ENCODE measurements around the gene IFI16.

The IFI16 gene

GRCh38 chr1:159009704-159010361, at the start of gene IFI16:
Gene IFI16 (plus strand): TSS chr1:159009907. CDS start chr1:159014681, 4,774 bp downstream.
- Mint-ChIP-seq H3K27me3 (no peaks in the 10 kb centered on the region), H3K4me3 (peak within 1 kb of the TSS; percentile 91), H3K27ac (peak within 1 kb of the TSS; percentile 76), H3K4me1 (peaks cover 68% of the 10 kb centered on the region), H3K9me3 (no peaks in the 10 kb centered on the region), H3K36me3 (peaks cover 41% of the 10 kb centered on the region)
- peak; percentile 75 for ATAC-seq

- no peak for ATAC-seq
- no peaks in the 10 kb centered on the region for H3K27me3 Mint-ChIP-seq
- no peaks in the 10 kb centered on the region for H3K4me1 Mint-ChIP-seq
- H3K36me3 Mint-ChIP-seq: peaks cover 18% of the 10 kb centered on the region
- H3K9me3 Mint-ChIP-seq: no peaks in the 10 kb centered on the region
- H3K27ac Mint-ChIP-seq: peak overlapping the region; percentile 28
- H3K4me3 Mint-ChIP-seq: no peak overlapping the region
These were observed 48.5 kb upstream of the IFI16 start for GRCh38 chr1:158961178-158961577.

GRCh38 chr1:158962983-158963382, 46.7 kb upstream of the IFI16 start:
- no peak overlapping the region for H3K27ac Mint-ChIP-seq
- no peaks in the 10 kb centered on the region for H3K27me3 Mint-ChIP-seq
- no peak for ATAC-seq

GRCh38 chr1:158969166-158969565, 40.5 kb upstream of the IFI16 start:
- Mint-ChIP-seq H3K9me3 (peaks cover 3% of the 10 kb centered on the region), H3K4me3 (no peak overlapping the region), H3K27ac (no peak overlapping the region), H3K27me3 (no peaks in the 10 kb centered on the region), H3K36me3 (peaks cover 4% of the 10 kb centered on the region), H3K4me1 (peaks cover 7% of the 10 kb centered on the region)
- ATAC-seq: no peak

More at GRCh38 chr1:158962983-158963382, 46.7 kb upstream of the IFI16 start:
- H3K36me3 Mint-ChIP-seq: peaks cover 18% of the 10 kb centered on the region
- H3K4me3 Mint-ChIP-seq: no peak overlapping the region
- H3K4me1 Mint-ChIP-seq: no peaks in the 10 kb centered on the region
- no peaks in the 10 kb centered on the region for H3K9me3 Mint-ChIP-seq

- peaks cover 7% of the 10 kb centered on the region for H3K4me1 Mint-ChIP-seq
- no peaks in the 10 kb centered on the region for H3K27me3 Mint-ChIP-seq
- no peak overlapping the region for H3K4me3 Mint-ChIP-seq
- H3K27ac Mint-ChIP-seq: no peak overlapping the region
- ATAC-seq: no peak
- H3K36me3 Mint-ChIP-seq: peaks cover 6% of the 10 kb centered on the region
- H3K9me3 Mint-ChIP-seq: peaks cover 3% of the 10 kb centered on the region
These were observed 39.9 kb upstream of the IFI16 start for GRCh38 chr1:158969855-158970254.

GRCh38 chr1:158972841-158973240, 36.9 kb upstream of the IFI16 start:
- no peak overlapping the region for H3K27ac Mint-ChIP-seq

GRCh38 chr1:158976219-158976618, 33.5 kb upstream of the IFI16 start:
- Mint-ChIP-seq H3K27ac (no peak overlapping the region), H3K4me3 (no peak overlapping the region), H3K27me3 (no peaks in the 10 kb centered on the region)

More at GRCh38 chr1:158972841-158973240, 36.9 kb upstream of the IFI16 start:
- H3K4me1 Mint-ChIP-seq: peaks cover 7% of the 10 kb centered on the region
- H3K36me3 Mint-ChIP-seq: peaks cover 6% of the 10 kb centered on the region
- H3K4me3 Mint-ChIP-seq: no peak overlapping the region
- H3K9me3 Mint-ChIP-seq: peaks cover 3% of the 10 kb centered on the region
- no peaks in the 10 kb centered on the region for H3K27me3 Mint-ChIP-seq
- ATAC-seq: no peak

GRCh38 chr1:158978730-158979129, 31.0 kb upstream of the IFI16 start:
- no peaks in the 10 kb centered on the region for H3K27me3 Mint-ChIP-seq
- no peak overlapping the region for H3K27ac Mint-ChIP-seq
- H3K36me3 Mint-ChIP-seq: peaks cover 25% of the 10 kb centered on the region
- H3K4me1 Mint-ChIP-seq: no peaks in the 10 kb centered on the region
- no peak for ATAC-seq
- H3K9me3 Mint-ChIP-seq: peaks cover 17% of the 10 kb centered on the region
- no peak overlapping the region for H3K4me3 Mint-ChIP-seq

More at GRCh38 chr1:158976219-158976618, 33.5 kb upstream of the IFI16 start:
- no peak for ATAC-seq
- Mint-ChIP-seq H3K36me3 (peaks cover 6% of the 10 kb centered on the region), H3K4me1 (no peaks in the 10 kb centered on the region), H3K9me3 (peaks cover 4% of the 10 kb centered on the region)

GRCh38 chr1:158979229-158979628, 30.5 kb upstream of the IFI16 start:
- no peak for ATAC-seq
- H3K4me1 Mint-ChIP-seq: no peaks in the 10 kb centered on the region
- H3K4me3 Mint-ChIP-seq: no peak overlapping the region
- H3K36me3 Mint-ChIP-seq: peaks cover 25% of the 10 kb centered on the region
- no peaks in the 10 kb centered on the region for H3K27me3 Mint-ChIP-seq
- H3K9me3 Mint-ChIP-seq: peaks cover 17% of the 10 kb centered on the region
- no peak overlapping the region for H3K27ac Mint-ChIP-seq

GRCh38 chr1:158983235-158983634, 26.5 kb upstream of the IFI16 start:
- ATAC-seq: no peak
- Mint-ChIP-seq H3K4me1 (no peaks in the 10 kb centered on the region), H3K9me3 (peaks cover 17% of the 10 kb centered on the region), H3K36me3 (peaks cover 45% of the 10 kb centered on the region), H3K4me3 (no peak overlapping the region), H3K27ac (no peak overlapping the region), H3K27me3 (no peaks in the 10 kb centered on the region)

- Mint-ChIP-seq H3K9me3 (peaks cover 17% of the 10 kb centered on the region), H3K27me3 (no peaks in the 10 kb centered on the region), H3K36me3 (peaks cover 50% of the 10 kb centered on the region), H3K4me3 (no peak overlapping the region), H3K27ac (no peak overlapping the region), H3K4me1 (no peaks in the 10 kb centered on the region)
- no peak for ATAC-seq
These were observed 25.3 kb upstream of the IFI16 start for GRCh38 chr1:158984386-158984785.

GRCh38 chr1:158989424-158989823, 20.3 kb upstream of the IFI16 start:
- no peaks in the 10 kb centered on the region for H3K4me1 Mint-ChIP-seq
- H3K36me3 Mint-ChIP-seq: peaks cover 48% of the 10 kb centered on the region
- H3K9me3 Mint-ChIP-seq: peaks cover 13% of the 10 kb centered on the region
- H3K27me3 Mint-ChIP-seq: no peaks in the 10 kb centered on the region
- no peak for ATAC-seq
- H3K4me3 Mint-ChIP-seq: no peak overlapping the region
- no peak overlapping the region for H3K27ac Mint-ChIP-seq

GRCh38 chr1:158992787-158993312, 16.9 kb upstream of the IFI16 start:
- no peak overlapping the region for H3K27ac Mint-ChIP-seq
- H3K27me3 Mint-ChIP-seq: no peaks in the 10 kb centered on the region
- H3K4me3 Mint-ChIP-seq: no peak overlapping the region
- H3K36me3 Mint-ChIP-seq: peaks cover 32% of the 10 kb centered on the region
- ATAC-seq: no peak
- peaks cover 17% of the 10 kb centered on the region for H3K4me1 Mint-ChIP-seq
- peaks cover 15% of the 10 kb centered on the region for H3K9me3 Mint-ChIP-seq

- H3K27ac Mint-ChIP-seq: no peak overlapping the region
- ATAC-seq: no peak
- peaks cover 9% of the 10 kb centered on the region for H3K9me3 Mint-ChIP-seq
- no peak overlapping the region for H3K4me3 Mint-ChIP-seq
- H3K27me3 Mint-ChIP-seq: no peaks in the 10 kb centered on the region
- H3K4me1 Mint-ChIP-seq: peaks cover 26% of the 10 kb centered on the region
- H3K36me3 Mint-ChIP-seq: peaks cover 9% of the 10 kb centered on the region
These were observed 12.7 kb upstream of the IFI16 start for GRCh38 chr1:158996998-158997397.

- H3K27me3 Mint-ChIP-seq: no peaks in the 10 kb centered on the region
- peaks cover 3% of the 10 kb centered on the region for H3K9me3 Mint-ChIP-seq
- peaks cover 26% of the 10 kb centered on the region for H3K4me1 Mint-ChIP-seq
- no peaks in the 10 kb centered on the region for H3K36me3 Mint-ChIP-seq
- ATAC-seq: no peak
- no peak overlapping the region for H3K4me3 Mint-ChIP-seq
- H3K27ac Mint-ChIP-seq: peak overlapping the region; percentile 10
These were observed 11.5 kb upstream of the IFI16 start for GRCh38 chr1:158998037-158998780.

- Mint-ChIP-seq H3K9me3 (peaks cover 3% of the 10 kb centered on the region), H3K27ac (peak overlapping the region; percentile 10), H3K27me3 (no peaks in the 10 kb centered on the region), H3K4me3 (peak overlapping the region; percentile 4), H3K4me1 (peaks cover 26% of the 10 kb centered on the region), H3K36me3 (no peaks in the 10 kb centered on the region)
- no peak for ATAC-seq
These were observed 10.9 kb upstream of the IFI16 start for GRCh38 chr1:158998781-158999161.

All from stimulated activated memory B cell treated with anti-CD40 and anti-IgM and Interleukin-4, amounts not matched to agents 10 μg/mL and 1 μg/mL and 100 μg/mL, for 72 hours (primary cell).